ENCODE data around the gene KLK8. TPM values are rescaled to one million over a fixed set of nuclear protein-coding genes. Genes with fewer than 3 reads are reported as not detected.

Gene KLK8
- total and polyA plus RNA-seq, 2 donors (not counting 1 experiment from before 2014, with no cell fraction given): not detected

DNA sequence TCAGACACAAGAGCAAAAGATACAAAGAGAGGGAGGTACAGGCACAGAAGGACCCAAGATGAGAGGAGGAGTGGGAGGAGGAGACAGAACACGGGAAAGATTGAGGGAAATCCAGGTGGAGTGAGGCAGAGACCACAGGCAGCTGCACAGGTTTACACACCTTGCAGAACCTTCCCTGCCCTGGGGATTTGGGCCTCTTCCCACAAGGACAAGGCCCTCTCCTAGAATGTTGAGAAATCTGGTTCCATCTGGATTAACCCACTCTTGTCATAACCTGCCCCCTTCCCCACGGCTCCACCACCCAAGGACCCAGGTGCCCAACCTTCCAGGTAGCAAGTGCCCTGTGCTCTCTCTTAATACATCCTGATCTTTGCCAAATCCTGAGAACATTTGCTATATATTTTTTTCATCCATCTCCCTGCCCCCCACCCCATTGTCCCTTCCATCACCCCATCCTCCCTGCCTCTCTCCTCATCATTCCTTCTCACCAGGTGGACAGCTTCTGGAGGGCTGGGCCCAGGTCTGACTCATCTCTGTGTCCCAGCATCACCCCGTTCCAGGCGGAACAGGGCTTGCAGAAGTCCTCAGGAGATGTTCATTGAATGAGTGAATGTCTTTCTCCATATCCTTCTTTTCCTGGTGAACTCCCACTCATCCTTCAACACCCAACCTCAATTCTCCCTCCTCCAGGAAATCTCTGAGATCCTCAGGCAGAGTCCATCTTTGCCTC, 8.8 kb upstream of the KLK8 start:
- no peak overlapping the region for H3K4me3 ChIP-seq (ENCODE audit: control extremely low read depth in 1 of 5, extremely low read depth in 1 of 5, insufficient read depth in 1 of 5, low read depth in 2 of 5, low read length in 4 of 5)
- no peak overlapping the region for H3K9ac ChIP-seq (ENCODE audit: low read length)
- no peak overlapping the region for H2AFZ ChIP-seq (ENCODE audit: insufficient read depth, low read depth, low read length, poor library complexity, severe bottlenecking)
- H3K36me3 ChIP-seq (replicated peaks in 1 of 2; ENCODE audit: control extremely low read depth in 1 of 2, control insufficient read depth in 1 of 2, extremely low read depth in 1 of 2, insufficient read depth in 2 of 2, low read length in 1 of 2): no peaks in the 10 kb centered on the region
- no peak overlapping the region for H3K27ac ChIP-seq (ENCODE audit: low read length in 2 of 2)
- peaks cover 37% of the 10 kb centered on the region for H3K27me3 Mint-ChIP-seq
- ChIA-PET CTCF (no interaction called here), POLR2A (no interaction called here)
- 46% methylated on average over 2 of the region's 4 CpGs for WGBS (ENCODE audit: insufficient coverage)
- DNase-seq: no peak
- H3K4me2 ChIP-seq (replicated peaks; ENCODE audit: low read depth, low read length, poor library complexity, severe bottlenecking): no peak overlapping the region
- no peaks in the 10 kb centered on the region for H3K4me1 Mint-ChIP-seq
- no peaks in the 10 kb centered on the region for H3K9me3 Mint-ChIP-seq (ENCODE audit: insufficient read depth)
- no peaks in the 10 kb centered on the region for H4K20me1 ChIP-seq (ENCODE audit: control insufficient read depth, insufficient read depth, low read length, poor library complexity, severe bottlenecking)
- H3K4me1 ChIP-seq (ENCODE audit: control insufficient read depth in 2 of 2, insufficient read depth in 2 of 2, low read length in 2 of 2): no peaks in the 10 kb centered on the region
- H3K27me3 ChIP-seq (replicated peaks in 1 of 4; ENCODE audit: control extremely low read depth in 1 of 4, control insufficient read depth in 3 of 4, insufficient read depth in 4 of 4, low read length in 3 of 4): peaks cover 0 to 17% (median 4%) of the 10 kb centered on the region in 4 experiments
- peaks cover 0 to 3% (median 0%) of the 10 kb centered on the region in 3 donors for H3K9me3 ChIP-seq (ENCODE audit: control extremely low read depth in 1 of 3, control insufficient read depth in 2 of 3, insufficient read depth in 1 of 3, low read length in 2 of 3)
- H3K27ac Mint-ChIP-seq: no peak overlapping the region
- no peaks in the 10 kb centered on the region for H3K79me2 ChIP-seq (ENCODE audit: control insufficient read depth, insufficient read depth, low read length)
- H3K4me3 Mint-ChIP-seq: no peak overlapping the region
- intact Hi-C loops (cut with micrococcal nuclease): no loop called here
- TF ChIP-seq, protein P1, sequence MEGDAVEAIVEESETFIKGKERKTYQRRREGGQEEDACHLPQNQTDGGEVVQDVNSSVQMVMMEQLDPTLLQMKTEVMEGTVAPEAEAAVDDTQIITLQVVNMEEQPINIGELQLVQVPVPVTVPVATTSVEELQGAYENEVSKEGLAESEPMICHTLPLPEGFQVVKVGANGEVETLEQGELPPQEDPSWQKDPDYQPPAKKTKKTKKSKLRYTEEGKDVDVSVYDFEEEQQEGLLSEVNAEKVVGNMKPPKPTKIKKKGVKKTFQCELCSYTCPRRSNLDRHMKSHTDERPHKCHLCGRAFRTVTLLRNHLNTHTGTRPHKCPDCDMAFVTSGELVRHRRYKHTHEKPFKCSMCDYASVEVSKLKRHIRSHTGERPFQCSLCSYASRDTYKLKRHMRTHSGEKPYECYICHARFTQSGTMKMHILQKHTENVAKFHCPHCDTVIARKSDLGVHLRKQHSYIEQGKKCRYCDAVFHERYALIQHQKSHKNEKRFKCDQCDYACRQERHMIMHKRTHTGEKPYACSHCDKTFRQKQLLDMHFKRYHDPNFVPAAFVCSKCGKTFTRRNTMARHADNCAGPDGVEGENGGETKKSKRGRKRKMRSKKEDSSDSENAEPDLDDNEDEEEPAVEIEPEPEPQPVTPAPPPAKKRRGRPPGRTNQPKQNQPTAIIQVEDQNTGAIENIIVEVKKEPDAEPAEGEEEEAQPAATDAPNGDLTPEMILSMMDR (IDR thresholded peaks at IDR 0.05): no peak
- TF ChIP-seq EZH2 (IDR thresholded peaks at IDR 0.05; ENCODE audit: borderline replicate concordance, insufficient read depth, low read depth, low read length, poor library complexity, severe bottlenecking): no peak
- no peak for ATAC-seq (ENCODE audit: low read depth)

DNA sequence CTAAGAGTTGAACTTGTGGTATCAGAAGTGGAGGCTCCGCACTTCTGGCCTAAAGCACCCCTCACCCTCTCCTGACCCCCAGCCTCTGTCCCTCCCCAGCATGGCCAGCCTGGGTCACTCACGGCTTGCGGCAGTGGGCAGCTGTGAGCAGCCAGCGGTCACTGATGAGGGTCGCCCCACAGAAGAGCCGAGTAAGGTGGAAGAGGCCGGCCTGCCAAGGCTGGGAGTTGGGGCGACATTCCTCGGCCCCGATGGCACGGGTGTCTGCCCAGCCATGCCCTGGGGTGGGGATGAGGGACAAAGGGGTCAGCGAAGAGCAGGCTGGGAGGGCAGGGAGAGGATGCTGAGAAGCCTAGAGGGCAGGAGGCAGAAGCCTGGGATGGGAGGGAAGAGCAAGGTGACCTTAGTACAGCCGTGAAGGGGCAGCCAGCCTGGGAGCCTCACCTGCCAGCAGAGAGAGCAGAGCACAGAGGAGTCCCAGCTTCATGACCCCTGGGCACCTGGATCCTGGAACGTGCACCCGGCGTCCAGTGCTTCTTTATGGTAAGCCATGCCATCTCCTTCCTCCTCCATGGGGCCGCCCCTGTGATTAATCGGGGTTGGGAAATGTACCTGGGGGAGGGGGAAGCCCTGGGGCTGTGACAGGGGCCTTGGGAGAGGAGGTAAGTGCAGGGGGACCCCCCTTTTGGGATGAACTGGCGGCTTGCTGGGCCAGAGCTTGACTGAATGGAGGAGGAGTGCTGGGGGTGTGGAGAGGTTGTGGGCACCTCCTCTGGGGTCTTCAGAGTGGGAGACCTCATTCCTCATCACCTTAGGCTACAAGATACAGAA, 7.9 kb upstream of the KLK8 start:
- H3K36me3 ChIP-seq (replicated peaks in 1 of 2; ENCODE audit: control extremely low read depth in 1 of 2, control insufficient read depth in 1 of 2, extremely low read depth in 1 of 2, insufficient read depth in 2 of 2, low read length in 1 of 2): no peaks in the 10 kb centered on the region
- no peak overlapping the region for H2AFZ ChIP-seq (ENCODE audit: insufficient read depth, low read depth, low read length, poor library complexity, severe bottlenecking)
- Mint-ChIP-seq H3K27ac (no peak overlapping the region), H3K4me1 (no peaks in the 10 kb centered on the region), H3K9me3 (ENCODE audit: insufficient read depth) (no peaks in the 10 kb centered on the region), H3K27me3 (peaks cover 31% of the 10 kb centered on the region), H3K4me3 (no peak overlapping the region)
- TF ChIP-seq, protein P1 (IDR thresholded peaks at IDR 0.05): no peak
- TF ChIP-seq EZH2 (IDR thresholded peaks at IDR 0.05; ENCODE audit: borderline replicate concordance, insufficient read depth, low read depth, low read length, poor library complexity, severe bottlenecking): no peak
- peaks cover 0 to 3% (median 0%) of the 10 kb centered on the region in 3 donors for H3K9me3 ChIP-seq (ENCODE audit: control extremely low read depth in 1 of 3, control insufficient read depth in 2 of 3, insufficient read depth in 1 of 3, low read length in 2 of 3)
- no peaks in the 10 kb centered on the region for H3K4me1 ChIP-seq (ENCODE audit: control insufficient read depth in 2 of 2, insufficient read depth in 2 of 2, low read length in 2 of 2)
- H3K4me2 ChIP-seq (replicated peaks; ENCODE audit: low read depth, low read length, poor library complexity, severe bottlenecking): no peak overlapping the region
- H3K27me3 ChIP-seq (replicated peaks in 1 of 4; ENCODE audit: control extremely low read depth in 1 of 4, control insufficient read depth in 3 of 4, insufficient read depth in 4 of 4, low read length in 3 of 4): peaks cover 0 to 7% (median 2%) of the 10 kb centered on the region in 4 experiments
- H3K79me2 ChIP-seq (ENCODE audit: control insufficient read depth, insufficient read depth, low read length): no peaks in the 10 kb centered on the region
- ChIA-PET POLR2A (no interaction called here), CTCF (no interaction called here)
- DNase-seq (no peak), ATAC-seq (ENCODE audit: low read depth) (no peak)
- H3K9ac ChIP-seq (ENCODE audit: low read length): no peak overlapping the region
- no peaks in the 10 kb centered on the region for H4K20me1 ChIP-seq (ENCODE audit: control insufficient read depth, insufficient read depth, low read length, poor library complexity, severe bottlenecking)
- no peak overlapping the region for H3K27ac ChIP-seq (ENCODE audit: low read length in 2 of 2)
- H3K4me3 ChIP-seq (ENCODE audit: control extremely low read depth in 1 of 5, extremely low read depth in 1 of 5, insufficient read depth in 1 of 5, low read depth in 2 of 5, low read length in 4 of 5): no peak overlapping the region
- intact Hi-C loops (cut with micrococcal nuclease): no loop called here
- WGBS (ENCODE audit: insufficient coverage): 80% methylated on average over 13 of the region's 19 CpGs
